NCI-H1417 treated with DMSO at 0.1 percent for 48 hours (cell line): ENCODE measurements around the gene ANKRD12.
"Not testable (repeated sequence)": the region's sequence is repeated elsewhere in the genome, so short reads cannot be mapped to it uniquely, and the experiment has no call there.

Source experiments
- DNase-seq: peaks from one replicate; lab custom pipeline; 2025; lab: John Stamatoyannopoulos, UW

ANKRD12 gene

GRCh38 chr18:9136315-9137155 lies at the start of gene ANKRD12:
ANKRD12 (plus strand) TSS chr18:9136781; CDS start chr18:9182433, 45,652 bp downstream.
- DNase-seq, result peak; percentile 77

GRCh38 chr18:9087144-9087543 lies 49.4 kb upstream of the ANKRD12 start:
- no peak for DNase-seq

GRCh38 chr18:9088252-9088651 lies 48.3 kb upstream of the ANKRD12 start:
- no peak for DNase-seq

GRCh38 chr18:9088727-9089126 lies 47.9 kb upstream of the ANKRD12 start:
- not testable (repeated sequence) for DNase-seq

- DNase-seq, result no peak
Measured at GRCh38 chr18:9090578-9090977, 46.0 kb upstream of the ANKRD12 start.

GRCh38 chr18:9091066-9091476 lies 45.5 kb upstream of the ANKRD12 start:
- no peak for DNase-seq

- DNase-seq, result no peak
Measured at GRCh38 chr18:9092665-9093064, 43.9 kb upstream of the ANKRD12 start.

GRCh38 chr18:9093109-9093508 lies 43.5 kb upstream of the ANKRD12 start:
- DNase-seq, result not testable (repeated sequence)

GRCh38 chr18:9094307-9095226 lies 42.0 kb upstream of the ANKRD12 start:
- DNase-seq, result no peak

GRCh38 chr18:9095297-9096006 lies 41.1 kb upstream of the ANKRD12 start:
- no peak for DNase-seq

GRCh38 chr18:9096007-9096371 lies 40.6 kb upstream of the ANKRD12 start:
- no peak for DNase-seq

GRCh38 chr18:9096685-9097084 lies 39.9 kb upstream of the ANKRD12 start:
- no peak for DNase-seq

GRCh38 chr18:9097349-9097748 lies 39.2 kb upstream of the ANKRD12 start:
- no peak for DNase-seq

GRCh38 chr18:9100796-9101195 lies 35.8 kb upstream of the ANKRD12 start:
- DNase-seq, result no peak

- no peak for DNase-seq
Measured at GRCh38 chr18:9101730-9102507, 34.7 kb upstream of the ANKRD12 start.

GRCh38 chr18:9102508-9103375 lies 33.8 kb upstream of the ANKRD12 start, which contains the start of gene NDUFV2:
NDUFV2 (plus strand) TSS chr18:9102699; CDS start chr18:9102744, 45 bp downstream.
- DNase-seq, result peak; percentile 78

- DNase-seq, result no peak
Measured at GRCh38 chr18:9103376-9103873, 33.2 kb upstream of the ANKRD12 start.

- no peak for DNase-seq
Measured at GRCh38 chr18:9104244-9104901, 32.2 kb upstream of the ANKRD12 start.

- DNase-seq, result no peak
Measured at GRCh38 chr18:9105420-9105819, 31.2 kb upstream of the ANKRD12 start.

- DNase-seq, result no peak
Measured at GRCh38 chr18:9106094-9106493, 30.5 kb upstream of the ANKRD12 start.
